ENCODE data around the gene LENG1. TPM values are rescaled to one million over a fixed set of nuclear protein-coding genes. Genes with fewer than 3 reads are reported as not detected.
A peak's percentile ranks its signal among the peaks of the same experiment; 100 is the strongest.

The LENG1 gene
- total and polyA plus RNA-seq, 10 donors: 7.4 to 14.6 (median 9.0) TPM

GRCh38 chr19:54193011-54193410, 33.5 kb upstream of the LENG1 start:
- no peaks in the 10 kb centered on the region for H3K27me3 ChIP-seq (replicated peaks in 1 of 7)
- peaks cover 0 to 53% (median 18%) of the 10 kb centered on the region in 6 donors for H3K36me3 ChIP-seq
- no peaks in the 10 kb centered on the region for H3K9me3 ChIP-seq
- peak; percentile 76 for DNase-seq
- H3K27ac ChIP-seq: peak overlapping the region in 1 of 8 donors; percentile 0
- TF ChIP-seq CTCF (IDR thresholded peaks at IDR 0.05 in 8 of 11, conservative IDR thresholded peaks at IDR 0.05 in 3 of 11) (no peak), POLR2A (IDR thresholded peaks at IDR 0.05) (no peak), POLR2AphosphoS5 (IDR thresholded peaks at IDR 0.05) (no peak)
- intact Hi-C loops (cut with DNase I; ENCODE audit: low total_unique reads): no loop called here
- H3K4me1 ChIP-seq: peaks cover 14 to 50% (median 29%) of the 10 kb centered on the region in 6 donors
- H3K4me3 ChIP-seq: no peak overlapping the region
- 92 to 97% (median 95%) methylated on average over 11 of the region's 11 CpGs for WGBS, 5 donors

- Histone ChIP-seq H3K36me3 (peaks cover 0 to 55% (median 18%) of the 10 kb centered on the region in 6 donors), H3K4me3 (peak overlapping the region; percentile 70 to 98 (median 83)), H3K9me3 (no peaks in the 10 kb centered on the region), H3K4me1 (peaks cover 14 to 60% (median 34%) of the 10 kb centered on the region in 6 donors), H3K27ac (peak overlapping the region; percentile 93 to 100 (median 99)), H3K27me3 (replicated peaks in 1 of 7) (no peaks in the 10 kb centered on the region)
- 59 to 70% (median 65%) methylated on average over 18 to 19 of the region's 19 CpGs for WGBS, 5 donors
- intact Hi-C loops (cut with DNase I; ENCODE audit: low total_unique reads): no loop called here
- TF ChIP-seq CTCF (IDR thresholded peaks at IDR 0.05 in 8 of 11, conservative IDR thresholded peaks at IDR 0.05 in 3 of 11) (no peak), POLR2AphosphoS5 (IDR thresholded peaks at IDR 0.05) (peak in 1 of 3 donors; percentile 52), POLR2A (IDR thresholded peaks at IDR 0.05) (no peak)
- DNase-seq: peak; percentile 86
Observed at GRCh38 chr19:54191811-54192453, 32.4 kb upstream of the LENG1 start.

- Histone ChIP-seq H3K36me3 (peaks cover 0 to 55% (median 20%) of the 10 kb centered on the region in 6 donors), H3K4me1 (peaks cover 14 to 57% (median 34%) of the 10 kb centered on the region in 6 donors), H3K9me3 (no peaks in the 10 kb centered on the region), H3K27me3 (replicated peaks in 1 of 7) (no peaks in the 10 kb centered on the region), H3K27ac (peak within 1 kb of the TSS; percentile 93 to 100 (median 99)), H3K4me3 (peak within 1 kb of the TSS; percentile 70 to 98 (median 83))
- DNase-seq: peak; percentile 98
- intact Hi-C loops (cut with DNase I; ENCODE audit: low total_unique reads): no loop called here
- 0 to 2% (median 1%) methylated on average over 25 to 77 of the region's 77 CpGs for WGBS, 5 donors
- TF ChIP-seq POLR2AphosphoS5 (IDR thresholded peaks at IDR 0.05) (peak; percentile 89 to 93 (median 91)), POLR2A (IDR thresholded peaks at IDR 0.05) (peak in 2 of 3 donors; percentile 64 to 65), CTCF (IDR thresholded peaks at IDR 0.05 in 8 of 11, conservative IDR thresholded peaks at IDR 0.05 in 3 of 11) (peak in 2 of 11 experiments; percentile 20)
Observed at GRCh38 chr19:54191011-54191810, 31.7 kb upstream of the LENG1 start, which contains the start of gene TSEN34. Gene TSEN34 (plus strand): TSS chr19:54191308. CDS start chr19:54191365, 57 bp downstream.

All from spleen (tissue), 11 donors.